HL-60 (cell line): ENCODE measurements around the gene SDE2.
A peak's percentile ranks its signal among the peaks of the same experiment; 100 is the strongest.

Source experiments
- DNase-seq, 2 experiments: peaks; one replicate each; pipeline ENCODE4 v3.0.0-alpha.2; 2010 to 2020; ENCODE audit warnings: low read depth in 1 of 2, low spot score in 1 of 2
- H3K27ac ChIP-seq: fragments of 250-450 bp; sonication (Bioruptor Pico); replicated peaks from 2 replicates; pipeline ENCODE4 v1.5.1; 2020; ENCODE audit warnings: mild to moderate bottlenecking, moderate library complexity
- H3K27me3 ChIP-seq: fragments of 250-450 bp; sonication (Bioruptor Pico); 2 replicates; pipeline ENCODE4 v1.5.1; 2021; ENCODE audit warnings: mild to moderate bottlenecking, moderate library complexity; ENCODE audit not compliant: insufficient read depth, poor library complexity, severe bottlenecking
- H3K4me3 ChIP-seq: replicated peaks from 2 replicates; pipeline ENCODE4 v1.5.1; 2011; ENCODE audit warnings: mild to moderate bottlenecking, control low read depth, low read length; ENCODE audit not compliant: insufficient read depth
- GABPA ChIP-seq: IDR thresholded peaks from 2 replicates; pipeline ENCODE4 v1.6.1; 2012; ENCODE audit warnings: low read depth
- POLR2AphosphoS5 ChIP-seq: IDR thresholded peaks from 2 replicates; pipeline ENCODE4 v1.6.1; 2012; ENCODE audit warnings: low read depth
- SPI1 ChIP-seq: IDR thresholded peaks from 2 replicates; pipeline ENCODE4 v1.6.1; 2012; ENCODE audit warnings: low read depth, mild to moderate bottlenecking, borderline replicate concordance
- long read RNA-seq: library from polyadenylated mRNA; unstranded; transcript quantifications from one replicate; pipeline ENCODE4 v2.0.0, GENCODE V29; 2020
- TF ChIP-seq, protein P1 (sequence below): IDR thresholded peaks from one replicate; pipeline ENCODE4 v1.5.1; 2011; ENCODE audit warnings: low read length, control low read depth, inconsistent platforms; ENCODE audit not compliant: insufficient read depth
- TF ChIP-seq, protein P2 (sequence below): IDR thresholded peaks from 2 replicates; pipeline ENCODE4 v1.6.1; 2012; ENCODE audit warnings: low read depth; ENCODE audit not compliant: insufficient replicate concordance

Gene SDE2
- long read RNA-seq, transcript SDE2-201 (7 exons, 3,975 nt) = major isoform, 15 of 23 reads
- long read RNA-seq, partial matches to known transcripts = 4 of 23 reads
- long read RNA-seq, other reads (novel, unspliced or antisense) = 4 of 23 reads

DNA sequence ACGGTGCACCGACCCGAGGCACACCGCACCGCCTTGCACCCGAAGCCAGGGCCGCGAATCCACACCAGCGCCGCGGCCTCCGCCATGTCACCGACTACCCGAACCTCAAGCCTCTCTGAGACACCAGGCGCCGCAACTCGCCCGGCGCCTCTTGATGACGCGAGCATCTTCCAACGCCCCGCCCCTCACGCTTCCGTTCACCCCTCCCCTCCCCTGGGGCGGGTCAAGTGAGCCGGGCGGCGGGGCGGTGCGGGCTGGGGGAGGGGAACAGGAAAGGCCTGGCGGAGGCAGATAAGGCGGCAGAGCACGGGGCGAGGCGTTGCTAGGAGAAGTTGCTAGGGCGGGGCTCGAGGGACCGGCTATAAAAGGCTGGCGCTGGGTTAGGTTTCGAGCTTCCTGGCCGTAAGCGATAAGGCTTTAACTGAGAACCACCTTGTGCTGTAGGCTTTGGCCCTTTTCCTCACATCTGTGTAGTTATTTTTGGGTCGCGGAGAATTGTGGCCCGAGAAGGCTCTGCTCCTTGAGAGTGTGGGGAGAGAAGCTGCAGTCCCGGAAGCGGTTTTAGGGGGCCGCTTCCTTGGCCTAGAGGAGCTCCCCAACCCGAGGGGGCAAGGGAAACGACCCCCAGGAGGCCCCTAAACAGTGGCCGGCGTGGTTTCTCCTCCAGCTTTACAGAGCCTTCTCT lies at the start of gene SDE2:
TSS of gene SDE2 (minus strand) at position 117 of the 685 bp plus-strand sequence. CDS start at position 86, 31 bp downstream.
- TF ChIP-seq, protein P1, sequence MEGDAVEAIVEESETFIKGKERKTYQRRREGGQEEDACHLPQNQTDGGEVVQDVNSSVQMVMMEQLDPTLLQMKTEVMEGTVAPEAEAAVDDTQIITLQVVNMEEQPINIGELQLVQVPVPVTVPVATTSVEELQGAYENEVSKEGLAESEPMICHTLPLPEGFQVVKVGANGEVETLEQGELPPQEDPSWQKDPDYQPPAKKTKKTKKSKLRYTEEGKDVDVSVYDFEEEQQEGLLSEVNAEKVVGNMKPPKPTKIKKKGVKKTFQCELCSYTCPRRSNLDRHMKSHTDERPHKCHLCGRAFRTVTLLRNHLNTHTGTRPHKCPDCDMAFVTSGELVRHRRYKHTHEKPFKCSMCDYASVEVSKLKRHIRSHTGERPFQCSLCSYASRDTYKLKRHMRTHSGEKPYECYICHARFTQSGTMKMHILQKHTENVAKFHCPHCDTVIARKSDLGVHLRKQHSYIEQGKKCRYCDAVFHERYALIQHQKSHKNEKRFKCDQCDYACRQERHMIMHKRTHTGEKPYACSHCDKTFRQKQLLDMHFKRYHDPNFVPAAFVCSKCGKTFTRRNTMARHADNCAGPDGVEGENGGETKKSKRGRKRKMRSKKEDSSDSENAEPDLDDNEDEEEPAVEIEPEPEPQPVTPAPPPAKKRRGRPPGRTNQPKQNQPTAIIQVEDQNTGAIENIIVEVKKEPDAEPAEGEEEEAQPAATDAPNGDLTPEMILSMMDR = no peak
- TF ChIP-seq GABPA (no peak), POLR2AphosphoS5 (peak; percentile 98), SPI1 (peak; percentile 13; the same call in 1 of the 2 replicates)
- TF ChIP-seq, protein P2, sequence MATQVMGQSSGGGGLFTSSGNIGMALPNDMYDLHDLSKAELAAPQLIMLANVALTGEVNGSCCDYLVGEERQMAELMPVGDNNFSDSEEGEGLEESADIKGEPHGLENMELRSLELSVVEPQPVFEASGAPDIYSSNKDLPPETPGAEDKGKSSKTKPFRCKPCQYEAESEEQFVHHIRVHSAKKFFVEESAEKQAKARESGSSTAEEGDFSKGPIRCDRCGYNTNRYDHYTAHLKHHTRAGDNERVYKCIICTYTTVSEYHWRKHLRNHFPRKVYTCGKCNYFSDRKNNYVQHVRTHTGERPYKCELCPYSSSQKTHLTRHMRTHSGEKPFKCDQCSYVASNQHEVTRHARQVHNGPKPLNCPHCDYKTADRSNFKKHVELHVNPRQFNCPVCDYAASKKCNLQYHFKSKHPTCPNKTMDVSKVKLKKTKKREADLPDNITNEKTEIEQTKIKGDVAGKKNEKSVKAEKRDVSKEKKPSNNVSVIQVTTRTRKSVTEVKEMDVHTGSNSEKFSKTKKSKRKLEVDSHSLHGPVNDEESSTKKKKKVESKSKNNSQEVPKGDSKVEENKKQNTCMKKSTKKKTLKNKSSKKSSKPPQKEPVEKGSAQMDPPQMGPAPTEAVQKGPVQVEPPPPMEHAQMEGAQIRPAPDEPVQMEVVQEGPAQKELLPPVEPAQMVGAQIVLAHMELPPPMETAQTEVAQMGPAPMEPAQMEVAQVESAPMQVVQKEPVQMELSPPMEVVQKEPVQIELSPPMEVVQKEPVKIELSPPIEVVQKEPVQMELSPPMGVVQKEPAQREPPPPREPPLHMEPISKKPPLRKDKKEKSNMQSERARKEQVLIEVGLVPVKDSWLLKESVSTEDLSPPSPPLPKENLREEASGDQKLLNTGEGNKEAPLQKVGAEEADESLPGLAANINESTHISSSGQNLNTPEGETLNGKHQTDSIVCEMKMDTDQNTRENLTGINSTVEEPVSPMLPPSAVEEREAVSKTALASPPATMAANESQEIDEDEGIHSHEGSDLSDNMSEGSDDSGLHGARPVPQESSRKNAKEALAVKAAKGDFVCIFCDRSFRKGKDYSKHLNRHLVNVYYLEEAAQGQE = no peak
- no peaks in the 10 kb centered on the region for H3K27me3 ChIP-seq

DNA sequence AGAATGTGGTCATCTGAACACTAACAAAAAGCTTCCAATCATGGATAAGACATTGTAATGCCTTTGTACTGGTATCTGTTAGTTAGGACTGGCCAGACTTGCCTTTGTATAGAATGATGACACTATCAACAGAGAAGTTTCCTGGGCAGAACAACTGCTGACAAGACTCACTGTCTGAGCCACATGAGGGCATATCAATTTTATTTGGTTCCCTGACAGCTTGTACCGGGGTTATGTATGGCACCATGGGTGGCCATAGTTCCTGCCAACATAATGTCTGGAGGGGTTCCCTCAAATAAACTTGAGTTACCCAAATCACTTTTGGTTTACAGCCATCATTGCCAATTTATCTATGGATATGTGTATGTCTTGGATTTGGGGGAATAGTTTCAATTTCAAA lies 49.7 kb upstream of the SDE2 start:
- TF ChIP-seq, protein P2 = no peak
- no peak for TF ChIP-seq POLR2AphosphoS5
- TF ChIP-seq, protein P1 = no peak
- TF ChIP-seq GABPA = no peak
- no peak for TF ChIP-seq SPI1
- no peak overlapping the region for H3K27ac ChIP-seq
- no peaks in the 10 kb centered on the region for H3K27me3 ChIP-seq
- DNase-seq = no peak
- H3K4me3 ChIP-seq = no peak overlapping the region

More for the DNA sequence above, at the start of gene SDE2:
- peak within 1 kb of the TSS; percentile 98 for H3K27ac ChIP-seq
- peak within 1 kb of the TSS; percentile 83 for H3K4me3 ChIP-seq
- peak; percentile 97 to 100 for DNase-seq

DNA sequence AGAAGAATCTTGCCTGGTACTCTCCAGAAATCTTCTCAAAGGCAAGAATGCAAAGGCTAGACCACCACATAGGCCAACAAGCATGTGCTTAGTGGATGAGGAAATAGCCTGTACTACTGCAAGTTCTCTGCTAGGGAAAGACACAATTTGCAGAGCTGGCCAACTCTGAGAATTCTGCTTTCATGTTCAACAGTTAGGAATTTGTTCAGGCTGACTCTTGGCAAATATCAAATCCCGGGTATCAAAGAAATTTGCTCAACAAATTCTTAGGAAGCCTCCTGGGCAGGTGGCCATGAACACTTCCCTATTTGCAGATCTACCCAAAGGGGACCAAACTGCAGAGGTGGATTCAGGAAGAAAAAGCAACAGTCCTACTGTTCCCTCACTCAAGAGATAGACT lies 48.4 kb upstream of the SDE2 start:
- DNase-seq = peak in 1 of 2 experiments; percentile 20
- H3K27me3 ChIP-seq = no peaks in the 10 kb centered on the region
- peak; percentile 72 for TF ChIP-seq SPI1
- TF ChIP-seq POLR2AphosphoS5 = no peak

DNA sequence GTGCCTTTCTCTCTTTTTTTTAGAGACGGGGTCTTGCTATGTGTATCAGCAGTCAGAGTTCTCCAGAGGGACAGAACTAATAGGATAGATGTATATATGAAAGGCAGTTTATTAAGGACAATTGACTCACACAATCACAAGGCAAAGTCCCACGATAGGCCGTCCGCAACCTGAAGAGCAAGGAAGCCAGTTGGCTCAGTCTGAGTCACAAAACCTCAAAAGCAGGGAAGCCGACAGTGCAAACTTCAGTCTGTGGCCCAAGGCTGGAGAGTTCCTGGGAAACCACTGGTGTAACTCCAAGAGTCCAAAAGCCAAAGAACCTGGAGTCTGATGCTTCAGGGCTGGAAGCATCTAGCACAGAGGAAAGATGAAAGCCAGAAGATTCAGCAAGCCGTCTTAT lies 47.1 kb upstream of the SDE2 start:
- no peak for TF ChIP-seq SPI1
- TF ChIP-seq GABPA = no peak
- TF ChIP-seq POLR2AphosphoS5 = no peak
- TF ChIP-seq, protein P2 = no peak
- TF ChIP-seq, protein P1 = no peak
- Histone ChIP-seq H3K27ac (no peak overlapping the region), H3K4me3 (no peak overlapping the region), H3K27me3 (no peaks in the 10 kb centered on the region)
- DNase-seq = no peak

More for the DNA sequence above, 48.4 kb upstream of the SDE2 start:
- no peak overlapping the region for H3K4me3 ChIP-seq
- no peak overlapping the region for H3K27ac ChIP-seq
